Activated CD4-positive, alpha-beta T cell treated with anti-CD3 and anti-CD28 coated beads, Interleukin-2, amount 10 ng/mL, durations not matched to agents 7 days and 5 days (primary cell): ENCODE data around the gene SIMC1. TPM values are rescaled to one million over a fixed set of nuclear protein-coding genes. Genes with fewer than 3 reads are reported as not detected.
"Not testable (repeated sequence)": the region's sequence is repeated elsewhere in the genome, so short reads cannot be mapped to it uniquely, and the experiment has no call there.

Experiments
- CTCF ChIA-PET: fragments of 350-600 bp; sonication (Branson Sonifier 250); formaldehyde crosslinking; loops from one replicate; lab custom pipeline; 2021; ENCODE audit warnings: antibody characterized with exemption; lab: Charles Lee
- POLR2A ChIA-PET: fragments of 350-600 bp; sonication (Branson Sonifier 250); formaldehyde crosslinking; loops from one replicate; lab custom pipeline; 2021; ENCODE audit warnings: antibody characterized with exemption; lab: Charles Lee
- DNase-seq: peaks from one replicate; pipeline ENCODE4 v3.0.0-alpha.2; 2020
- H3K27ac Mint-ChIP-seq: one replicate; pipeline ENCODE4 v1.8.0; 2021; ENCODE audit warnings: mild to moderate bottlenecking, moderate library complexity, mixed read lengths
- H3K27me3 Mint-ChIP-seq: one replicate; pipeline ENCODE4 v1.8.0; 2021; ENCODE audit warnings: mixed read lengths
- H3K36me3 Mint-ChIP-seq: one replicate; pipeline ENCODE4 v1.8.0; 2021; ENCODE audit warnings: low read depth, mixed read lengths
- H3K4me1 Mint-ChIP-seq: one replicate; pipeline ENCODE4 v1.8.0; 2021; ENCODE audit warnings: mixed read lengths
- H3K4me3 Mint-ChIP-seq: one replicate; pipeline ENCODE4 v1.8.0; 2021; ENCODE audit warnings: mild to moderate bottlenecking, moderate library complexity, mixed read lengths
- H3K9me3 Mint-ChIP-seq: one replicate; pipeline ENCODE4 v1.8.0; 2021; ENCODE audit warnings: mixed read lengths
- total RNA-seq, 2 experiments: library from RNA; stranded (reverse); gene quantifications; one replicate each; pipeline ENCODE4 v1.2.3, GENCODE V29; 2021

SIMC1 gene
- total RNA-seq, 2 experiments from 2014 or later = 29.9 to 30.2 TPM

- POLR2A ChIA-PET = not testable (repeated sequence)
Observed at GRCh38 chr5:176197234-176197858, 40.9 kb upstream of the SIMC1 start.

GRCh38 chr5:176198299-176198698, 39.9 kb upstream of the SIMC1 start:
- H3K4me1 Mint-ChIP-seq, DNase-seq, POLR2A ChIA-PET, H3K4me3 Mint-ChIP-seq, H3K36me3 Mint-ChIP-seq, CTCF ChIA-PET, H3K9me3 Mint-ChIP-seq, H3K27ac Mint-ChIP-seq: not testable (repeated sequence)
- peaks cover 41% of the 10 kb centered on the region for H3K27me3 Mint-ChIP-seq

More at GRCh38 chr5:176197234-176197858, 40.9 kb upstream of the SIMC1 start:
- H3K27ac Mint-ChIP-seq, H3K36me3 Mint-ChIP-seq, CTCF ChIA-PET, H3K4me1 Mint-ChIP-seq, H3K4me3 Mint-ChIP-seq, DNase-seq, H3K9me3 Mint-ChIP-seq: not testable (repeated sequence)
- H3K27me3 Mint-ChIP-seq = peaks cover 39% of the 10 kb centered on the region

- H3K36me3 Mint-ChIP-seq, H3K4me1 Mint-ChIP-seq, H3K27ac Mint-ChIP-seq, CTCF ChIA-PET, POLR2A ChIA-PET, DNase-seq, H3K9me3 Mint-ChIP-seq: not testable (repeated sequence)
- H3K27me3 Mint-ChIP-seq = peaks cover 37% of the 10 kb centered on the region
- H3K4me3 Mint-ChIP-seq = peak overlapping the region; percentile 51
Observed at GRCh38 chr5:176198991-176199733, 39.1 kb upstream of the SIMC1 start.

GRCh38 chr5:176199803-176200399, 38.3 kb upstream of the SIMC1 start:
- H3K27me3 Mint-ChIP-seq = peaks cover 34% of the 10 kb centered on the region
- H3K27ac Mint-ChIP-seq, DNase-seq, POLR2A ChIA-PET, H3K36me3 Mint-ChIP-seq, CTCF ChIA-PET, H3K4me3 Mint-ChIP-seq, H3K9me3 Mint-ChIP-seq, H3K4me1 Mint-ChIP-seq: not testable (repeated sequence)

GRCh38 chr5:176201811-176202210, 36.4 kb upstream of the SIMC1 start:
- CTCF ChIA-PET = no interaction called here
- POLR2A ChIA-PET = no interaction called here
- Mint-ChIP-seq H3K4me3 (no peak overlapping the region), H3K27ac (no peak overlapping the region), H3K9me3 (no peaks in the 10 kb centered on the region), H3K4me1 (peaks cover 7% of the 10 kb centered on the region), H3K27me3 (peaks cover 27% of the 10 kb centered on the region), H3K36me3 (no peaks in the 10 kb centered on the region)
- DNase-seq = no peak

- H3K4me1 Mint-ChIP-seq = peaks cover 4% of the 10 kb centered on the region
- H3K9me3 Mint-ChIP-seq = no peaks in the 10 kb centered on the region
- H3K4me3 Mint-ChIP-seq = no peak overlapping the region
- no peak for DNase-seq
- ChIA-PET POLR2A (no interaction called here), CTCF (no interaction called here)
- H3K27ac Mint-ChIP-seq = no peak overlapping the region
- H3K27me3 Mint-ChIP-seq = peaks cover 21% of the 10 kb centered on the region
- H3K36me3 Mint-ChIP-seq = no peaks in the 10 kb centered on the region
Observed at GRCh38 chr5:176203086-176203485, 35.1 kb upstream of the SIMC1 start.

- H3K9me3 Mint-ChIP-seq, CTCF ChIA-PET, POLR2A ChIA-PET, DNase-seq, H3K4me1 Mint-ChIP-seq, H3K4me3 Mint-ChIP-seq, H3K27ac Mint-ChIP-seq, H3K36me3 Mint-ChIP-seq: not testable (repeated sequence)
- peaks cover 18% of the 10 kb centered on the region for H3K27me3 Mint-ChIP-seq
Observed at GRCh38 chr5:176203535-176203934, 34.7 kb upstream of the SIMC1 start.

GRCh38 chr5:176214466-176215021, 23.7 kb upstream of the SIMC1 start:
- CTCF ChIA-PET = interaction anchor here (0.6 kb wide), 1 partner anchor 624 kb away, joined by 4 read pairs; no protein-coding TSS in a partner anchor
- H3K4me3 Mint-ChIP-seq, POLR2A ChIA-PET, H3K27ac Mint-ChIP-seq, H3K36me3 Mint-ChIP-seq, H3K9me3 Mint-ChIP-seq, DNase-seq, H3K4me1 Mint-ChIP-seq: not testable (repeated sequence)
- peaks cover 26% of the 10 kb centered on the region for H3K27me3 Mint-ChIP-seq

GRCh38 chr5:176216393-176216916, 21.8 kb upstream of the SIMC1 start:
- H3K27ac Mint-ChIP-seq = not testable (repeated sequence)

GRCh38 chr5:176217188-176217729, 21.0 kb upstream of the SIMC1 start:
- H3K27ac Mint-ChIP-seq, CTCF ChIA-PET, H3K36me3 Mint-ChIP-seq, H3K4me1 Mint-ChIP-seq, DNase-seq, H3K9me3 Mint-ChIP-seq, H3K4me3 Mint-ChIP-seq, POLR2A ChIA-PET: not testable (repeated sequence)
- peaks cover 18% of the 10 kb centered on the region for H3K27me3 Mint-ChIP-seq

More at GRCh38 chr5:176216393-176216916, 21.8 kb upstream of the SIMC1 start:
- CTCF ChIA-PET, H3K36me3 Mint-ChIP-seq, H3K4me1 Mint-ChIP-seq, H3K9me3 Mint-ChIP-seq, H3K4me3 Mint-ChIP-seq, POLR2A ChIA-PET, DNase-seq: not testable (repeated sequence)
- peaks cover 21% of the 10 kb centered on the region for H3K27me3 Mint-ChIP-seq

- POLR2A ChIA-PET, DNase-seq, H3K27ac Mint-ChIP-seq, H3K4me3 Mint-ChIP-seq, CTCF ChIA-PET, H3K4me1 Mint-ChIP-seq, H3K9me3 Mint-ChIP-seq, H3K36me3 Mint-ChIP-seq: not testable (repeated sequence)
- peaks cover 16% of the 10 kb centered on the region for H3K27me3 Mint-ChIP-seq
Observed at GRCh38 chr5:176217764-176218163, 20.5 kb upstream of the SIMC1 start.

GRCh38 chr5:176222006-176222405, 16.2 kb upstream of the SIMC1 start:
- CTCF ChIA-PET, H3K36me3 Mint-ChIP-seq, H3K9me3 Mint-ChIP-seq, H3K4me3 Mint-ChIP-seq, H3K4me1 Mint-ChIP-seq, POLR2A ChIA-PET, DNase-seq, H3K27ac Mint-ChIP-seq: not testable (repeated sequence)
- peaks cover 11% of the 10 kb centered on the region for H3K27me3 Mint-ChIP-seq

- POLR2A ChIA-PET, H3K9me3 Mint-ChIP-seq, H3K36me3 Mint-ChIP-seq, H3K27me3 Mint-ChIP-seq, H3K4me3 Mint-ChIP-seq, H3K27ac Mint-ChIP-seq, DNase-seq, CTCF ChIA-PET, H3K4me1 Mint-ChIP-seq: not testable (repeated sequence)
Observed at GRCh38 chr5:176228358-176228757, 9.9 kb upstream of the SIMC1 start.
